ENCODE results near the gene SHBG. TPM values are rescaled to one million over a fixed set of nuclear protein-coding genes. Genes with fewer than 3 reads are reported as not detected.

Gene SHBG
- total RNA-seq, 1 experiment from 2014 or later = not detected

- BruUV-seq (replicated peaks) = no TSS peak
- Histone ChIP-seq H3K4me3 (replicated peaks in 1 of 2; ENCODE audit: low read depth in 1 of 2, low read length in 2 of 2) (no peak overlapping the region), H3K9me3 (ENCODE audit: control insufficient read depth in 1 of 2, insufficient read depth in 1 of 2, low read depth in 1 of 2, low read length in 2 of 2) (peaks cover 0 to 5% of the 10 kb centered on the region in 2 experiments; a peak in 1 of 4 replicates), H3K27ac (ENCODE audit: low read depth, low read length) (no peak overlapping the region), H2AFZ (ENCODE audit: low read depth, low read length, poor library complexity, severe bottlenecking) (no peak overlapping the region), H3K4me1 (ENCODE audit: control insufficient read depth in 1 of 2, insufficient read depth in 2 of 2, low read length in 2 of 2) (no peaks in the 10 kb centered on the region), H3K27me3 (ENCODE audit: insufficient read depth, low read length) (no peaks in the 10 kb centered on the region), H3K9me2 (ENCODE audit: insufficient read depth) (no peaks in the 10 kb centered on the region), H3K9ac (ENCODE audit: low read length) (no peak overlapping the region), H3K4me2 (ENCODE audit: low read length) (no peak overlapping the region), H3K79me2 (ENCODE audit: insufficient read depth, low read length) (peaks cover 8% of the 10 kb centered on the region; the same call in 1 of the 2 replicates), H3K36me3 (ENCODE audit: control insufficient read depth in 1 of 2, insufficient read depth in 2 of 2, low read length in 2 of 2) (peaks cover 19 to 24% of the 10 kb centered on the region in 2 experiments), H4K20me1 (ENCODE audit: insufficient read depth) (no peaks in the 10 kb centered on the region)
- CTCF ChIA-PET = no interaction called here
- DNase-seq (ENCODE audit: low read depth, low spot score) (no peak), ATAC-seq (no peak)
- TF ChIP-seq POLR2A (IDR thresholded peaks at IDR 0.05; ENCODE audit: borderline replicate concordance, extremely low read depth, insufficient read depth, insufficient read length) (no peak), ZNF274 (IDR thresholded peaks at IDR 0.05; ENCODE audit: low read depth, low read length) (no peak), ZFX (IDR thresholded peaks at IDR 0.05) (no peak), ATF3 (IDR thresholded peaks at IDR 0.05) (no peak), EZH2phosphoT487 (IDR thresholded peaks at IDR 0.05; ENCODE audit: borderline replicate concordance) (no peak), MAX (IDR thresholded peaks at IDR 0.05) (no peak), SRF (IDR thresholded peaks at IDR 0.05; ENCODE audit: low read depth) (no peak), REST (IDR thresholded peaks at IDR 0.05; ENCODE audit: low read depth) (no peak), JUND (IDR thresholded peaks at IDR 0.05) (no peak)
- RAD21 ChIA-PET (ENCODE audit: low non-redundant PET in 1 of 2, low total read pairs in 2 of 2, uncharacterized antibody in 2 of 2, unreplicated experiment in 2 of 2) = no interaction called here
- POLR2A ChIA-PET = no interaction called here
- intact Hi-C loops (cut with micrococcal nuclease) = no loop called here
These were observed 46.6 kb downstream of the SHBG start for GRCh38 chr17:7676533-7676932.
